SH-SY5Y (cell line): ENCODE results near the gene NAB2.

Experiments used
- GATA2 ChIP-seq: IDR thresholded peaks from 2 replicates; pipeline ENCODE4 v1.6.1; 2011; ENCODE audit warnings: mild to moderate bottlenecking, low read depth, low read length
- GATA3 ChIP-seq: IDR thresholded peaks from 2 replicates; pipeline ENCODE4 v1.6.1; 2011; ENCODE audit warnings: low read depth, mild to moderate bottlenecking, low read length, moderate library complexity

GRCh38 chr12:57042695-57043094 lies 46.2 kb upstream of the NAB2 start:
- TF ChIP-seq GATA3 = no peak
- TF ChIP-seq GATA2 = no peak
